HepG2 (cell line): ENCODE results near the gene SRSF1. TPM values are rescaled to one million over a fixed set of nuclear protein-coding genes. Genes with fewer than 3 reads are reported as not detected.
A peak's percentile ranks its signal among the peaks of the same experiment; 100 is the strongest.

Experiments used
- ATAC-seq: fragments of 200-7000 bp; cut with Tn5 transposase; 3 replicates; pipeline ENCODE4 v1.9.1; 2020; ENCODE audit warnings: mild to moderate bottlenecking, moderate library complexity
- BruUV-seq: library from RNA; stranded (reverse); fragments of 400-500 nt; replicated peaks from 2 replicates; lab custom pipeline; 2021; lab: Mats Ljungman, UMichigan
- CTCF ChIA-PET: fragments of 300-600 bp; formaldehyde crosslinking; extraction: SDS; loops from one replicate; lab custom pipeline; 2021; ENCODE audit warnings: low total read pairs, inconsistent platforms, low intra/inter-chr PET ratio; lab: Yijun Ruan, JAX
- POLR2A ChIA-PET: fragments of 350-600 bp; sonication (Branson Sonifier 250); formaldehyde crosslinking; loops from one replicate; lab custom pipeline; 2020; ENCODE audit warnings: antibody characterized with exemption, inconsistent platforms; lab: Yijun Ruan, JAX
- DNase-seq: peaks from one replicate; pipeline ENCODE4 v3.0.0-alpha.2; 2015; ENCODE audit warnings: low spot score
- FAIRE-seq: peaks from 3 replicates; lab custom pipeline; 2011; peaks lifted over from hg19 to GRCh38; lab: Jason Lieb, UNC
- H2AFZ ChIP-seq: one replicate; pipeline ENCODE4 v1.6.1; 2011; ENCODE audit warnings: low read length, inconsistent platforms
- H3K27ac ChIP-seq: fragments of 300-600 bp; 3 replicates; pipeline ENCODE4 v1.8.0; 2011; ENCODE audit warnings: mixed run types, mild to moderate bottlenecking, mixed read lengths, low read length, inconsistent platforms; ENCODE audit not compliant: insufficient read depth; ENCODE audit errors: extremely low read length
- H3K27me3 ChIP-seq, 2 experiments: fragments of 200-600 bp in 1 of 2; 2 replicates in 1 of 2; 3 replicates in 1 of 2; pipeline versions ENCODE4 v1.6.0 to v1.8.0; 2011; ENCODE audit warnings: low read length in 2 of 2, mild to moderate bottlenecking in 2 of 2, moderate library complexity in 2 of 2, inconsistent platforms in 1 of 2; ENCODE audit not compliant: insufficient read depth in 2 of 2, control insufficient read depth in 1 of 2
- H3K36me3 ChIP-seq, 2 experiments: fragments of 200-600 bp in 1 of 2; replicated peaks in 1 of 2; 2 replicates in 1 of 2; 3 replicates in 1 of 2; pipeline versions ENCODE4 v1.5.1 to v1.8.0; 2011; ENCODE audit warnings: low read length in 2 of 2, inconsistent platforms in 1 of 2; ENCODE audit not compliant: insufficient read depth in 2 of 2, control insufficient read depth in 1 of 2
- H3K4me1 ChIP-seq: 2 replicates; pipeline ENCODE4 v1.5.1; 2012; ENCODE audit warnings: low read length, inconsistent platforms; ENCODE audit not compliant: insufficient read depth
- H3K4me2 ChIP-seq: 2 replicates; pipeline ENCODE4 v1.6.0; 2011; ENCODE audit warnings: low read depth, low read length, inconsistent platforms
- H3K4me3 ChIP-seq, 3 experiments: fragments of 200-600 bp in 1 of 3; sonication (generic), shearing (Covaris generic) in 1 of 3; replicated peaks in 1 of 3; 2 replicates each; pipeline ENCODE4 v1.5.1; 2011 to 2016; ENCODE audit warnings: low read length in 3 of 3, inconsistent platforms in 2 of 3, low read depth in 2 of 3, mild to moderate bottlenecking in 2 of 3, control low read depth in 1 of 3, mixed read lengths in 1 of 3; ENCODE audit not compliant: insufficient read depth in 1 of 3
- H3K79me2 ChIP-seq: one replicate; pipeline ENCODE4 v1.6.1; 2011; ENCODE audit warnings: low read length, inconsistent platforms; ENCODE audit not compliant: insufficient read depth
- H3K9ac ChIP-seq: 2 replicates; pipeline ENCODE4 v1.6.0; 2011; ENCODE audit warnings: mild to moderate bottlenecking, low read depth, low read length, inconsistent platforms; ENCODE audit not compliant: insufficient read depth
- H3K9me3 ChIP-seq: 2 replicates; pipeline ENCODE4 v1.5.1; 2012; ENCODE audit warnings: mild to moderate bottlenecking, low read length
- H4K20me1 ChIP-seq: 2 replicates; pipeline ENCODE4 v1.6.0; 2011; ENCODE audit warnings: inconsistent platforms, mild to moderate bottlenecking, low read length, moderate library complexity; ENCODE audit not compliant: insufficient read depth
- EEA1 ChIP-seq: sonication (generic); formaldehyde crosslinking; IDR thresholded peaks from 2 replicates; pipeline ENCODE4 v1.5.1; 2020; ENCODE audit warnings: mild to moderate bottlenecking, missing genetic modification reagents, borderline replicate concordance
- HNF4G ChIP-seq, 2 experiments: sonication (generic) in 1 of 2; formaldehyde crosslinking in 1 of 2; IDR thresholded peaks; 2 replicates each; pipeline versions ENCODE4 v1.4.0 to v1.6.1; 2011 to 2020; ENCODE audit warnings: borderline replicate concordance in 2 of 2, low read depth in 2 of 2, mild to moderate bottlenecking in 2 of 2, low read length in 1 of 2, missing genetic modification reagents in 1 of 2, moderate library complexity in 1 of 2
- KLF16 ChIP-seq, 2 experiments: sonication (generic) in 1 of 2; formaldehyde crosslinking in 1 of 2; IDR thresholded peaks; 2 replicates each; pipeline versions ENCODE4 v1.6.1 to v1.8.0; 2016 to 2023; ENCODE audit warnings: missing genetic modification reagents in 2 of 2, missing compliant biosample characterization in 1 of 2
- POLR2AphosphoS5 ChIP-seq: IDR thresholded peaks from 2 replicates; pipeline ENCODE4 v1.6.1; 2012; ENCODE audit warnings: low read depth, low read length
- PRMT3 ChIP-seq: sonication (generic); formaldehyde crosslinking; IDR thresholded peaks from 2 replicates; pipeline ENCODE4 v1.8.1; 2022; ENCODE audit warnings: low read depth, mild to moderate bottlenecking, moderate library complexity, missing genetic modification reagents, borderline replicate concordance
- RELA ChIP-seq: sonication (generic); formaldehyde crosslinking; IDR thresholded peaks from 2 replicates; pipeline ENCODE4 v1.4.0; 2020; ENCODE audit warnings: missing genetic modification reagents
- RXRA ChIP-seq: sonication (generic); formaldehyde crosslinking; IDR thresholded peaks from 2 replicates; pipeline ENCODE4 v1.5.1; 2020; ENCODE audit warnings: missing genetic modification reagents
- SCMH1 ChIP-seq: sonication (generic); formaldehyde crosslinking; IDR thresholded peaks from 2 replicates; pipeline ENCODE4 v1.9.0; 2021; ENCODE audit warnings: missing genetic modification reagents, mild to moderate bottlenecking, borderline replicate concordance
- ZNF44 ChIP-seq: sonication (generic); formaldehyde crosslinking; IDR thresholded peaks from 2 replicates; pipeline ENCODE4 v1.5.1; 2020; ENCODE audit warnings: mild to moderate bottlenecking, missing genetic modification reagents
- ZNF468 ChIP-seq: sonication (generic); formaldehyde crosslinking; IDR thresholded peaks from 2 replicates; pipeline ENCODE4 v1.8.0; 2022; ENCODE audit warnings: mild to moderate bottlenecking, moderate library complexity, missing genetic modification reagents
- ZNF530 ChIP-seq: sonication (generic); formaldehyde crosslinking; IDR thresholded peaks from 2 replicates; pipeline ENCODE4 v1.5.0; 2020; ENCODE audit warnings: low read depth, mild to moderate bottlenecking, missing genetic modification reagents
- WGBS: methylation state at CpG from one replicate; pipeline ENCODE4 v1.1.6; 2017; ENCODE audit warnings: low lambda C conversion rate; 5-methylcytosine and 5-hydroxymethylcytosine counted together
- in situ Hi-C: cut with HindIII; loops from 2 replicates; pipeline ENCODE4 v1.10.0; 2017; ENCODE audit warnings: low pct_unique_long_range_greater_than_20kb; ENCODE audit not compliant: extremely low pct_ligation_motif_present
- intact Hi-C: fragments of 100-400 bp; cut with micrococcal nuclease; formaldehyde crosslinking; loops from one replicate; pipeline ENCODE4 v1.10.0; 2022; ENCODE audit not compliant: unreplicated experiment
- polyA plus RNA-seq, 8 experiments: library from polyadenylated mRNA; depleted of rRNA in 3 of 8; stranded (reverse) in 7 of 8; unstranded in 1 of 8; fragments of >200 nt; fragmentation: Illumina TruSeq in 4 of 8; extraction: Trizol in 4 of 8; gene quantifications; 2 replicates each; pipeline versions ENCODE4 v1.2.1 to v1.2.3, GENCODE V29; 2011 to 2016; ENCODE audit warnings: low read depth in 4 of 8, missing spikeins in 1 of 8, mixed read lengths in 1 of 8; ENCODE audit not compliant: insufficient read depth in 1 of 8
- total RNA-seq, 5 experiments: library from RNA; depleted of rRNA; stranded (reverse); fragments of >200 nt; fragmentation: Illumina TruSeq; extraction: Trizol; gene quantifications; 2 replicates each; pipeline ENCODE4 v1.2.3, GENCODE V29; 2016; ENCODE audit warnings: low read depth in 1 of 5
- TF ChIP-seq, protein P1 (sequence below): sonication (generic); formaldehyde crosslinking; IDR thresholded peaks from 2 replicates; pipeline ENCODE4 v1.5.0; 2020; ENCODE audit warnings: mild to moderate bottlenecking, missing genetic modification reagents
- TF ChIP-seq, protein P2 (sequence below): sonication (generic); formaldehyde crosslinking; IDR thresholded peaks from 2 replicates; pipeline ENCODE4 v1.4.0; 2020; ENCODE audit warnings: mild to moderate bottlenecking, low read depth, missing genetic modification reagents
- TF ChIP-seq, protein P3 (sequence below): sonication (generic); formaldehyde crosslinking; IDR thresholded peaks from 2 replicates; pipeline ENCODE4 v1.4.0; 2020; ENCODE audit warnings: missing genetic modification reagents
- TF ChIP-seq, protein P4 (sequence below), 2 experiments: sonication (generic) in 1 of 2; formaldehyde crosslinking in 1 of 2; IDR thresholded peaks; 2 replicates each; pipeline versions ENCODE4 v1.4.0 to v1.6.1; 2018 to 2020; ENCODE audit warnings: missing genetic modification reagents in 2 of 2, borderline replicate concordance in 1 of 2, low read depth in 1 of 2, mild to moderate bottlenecking in 1 of 2, missing biosample characterization in 1 of 2

The SRSF1 gene
- total and polyA plus RNA-seq, 2 of the 13 experiments (the other 11 are each of a cell fraction or from before 2014, with no cell fraction given), result 142 to 445 TPM

DNA sequence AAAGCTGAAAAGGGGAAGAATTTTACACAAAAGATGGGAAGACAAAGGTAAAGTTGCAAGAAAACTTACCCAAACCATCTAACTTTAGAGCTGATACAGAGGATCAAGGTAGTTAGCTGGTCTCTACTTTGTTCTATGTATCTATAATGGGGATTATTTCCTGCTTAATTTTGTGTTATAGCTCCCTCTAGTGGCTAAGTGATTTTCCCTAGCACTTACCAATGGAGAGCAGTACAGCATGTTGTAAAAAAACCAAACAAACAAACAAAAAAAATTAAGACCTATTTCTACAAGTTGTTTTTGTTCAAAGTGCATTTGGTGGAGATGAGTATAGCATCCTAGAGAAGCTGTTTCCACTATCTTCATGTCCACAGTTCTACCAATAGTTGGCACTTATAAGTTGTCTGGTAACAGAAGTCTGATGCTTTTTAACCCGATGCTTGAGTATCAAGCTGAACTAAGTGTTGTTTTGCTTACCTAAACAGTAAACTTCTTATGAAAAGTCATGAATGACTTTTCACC is 7.5 kb downstream of the SRSF1 start:
- Histone ChIP-seq H3K79me2 (peaks cover 24% of the 10 kb centered on the region), H3K9me3 (no peaks in the 10 kb centered on the region), H3K36me3 (peaks cover 1 to 34% of the 10 kb centered on the region in 2 experiments), H3K4me2 (no peak overlapping the region), H3K27ac (no peak overlapping the region), H3K4me1 (peaks cover 49% of the 10 kb centered on the region), H3K9ac (no peak overlapping the region), H3K4me3 (no peak overlapping the region), H3K27me3 (no peaks in the 10 kb centered on the region), H2AFZ (no peak overlapping the region), H4K20me1 (peaks cover 42% of the 10 kb centered on the region)
- intact Hi-C loops (loop anchor here (1.0 kb wide), 2 partner anchors 107 to 114 kb away; no protein-coding TSS in a partner anchor), in situ Hi-C loops (loop anchor here (5.0 kb wide), 1 partner anchor 137 kb away; no protein-coding TSS in a partner anchor)
- BruUV-seq, result no TSS peak
- FAIRE-seq (no peak), DNase-seq (peak; percentile 76), ATAC-seq (peak; percentile 49)
- WGBS, result 93% methylated on average over 1 of the region's 1 CpG
- POLR2A ChIA-PET, result interaction anchor here (1.0 to 14.7 kb wide), 9 partner anchors 7 to 148 kb away, joined by 3 to 173 read pairs (median 11); partner anchors contain the start of genes DYNLL2, SRSF1 and VEZF1
- CTCF ChIA-PET, result interaction anchor here (1.3 to 1.8 kb wide), 3 partner anchors 107 to 142 kb away, joined by 3 to 12 read pairs (median 8); no protein-coding TSS in a partner anchor
- TF ChIP-seq ZNF468 (no peak), ZNF44 (CRISPR knock-in tag) (no peak), ZNF530 (no peak), KLF16 (CRISPR knock-in tag; IDR thresholded peaks at IDR 0.05) (peak in 1 of 2 experiments; percentile 44; a peak in 1 of 4 replicates), HNF4G (IDR thresholded peaks at IDR 0.05; ENCODE audit: borderline replicate concordance, low read depth, low read length) (no peak), HNF4G (CRISPR knock-in tag; IDR thresholded peaks at IDR 0.05; ENCODE audit: borderline replicate concordance, low read depth) (no peak), EEA1 (no peak), PRMT3 (CRISPR knock-in tag) (no peak), RELA (CRISPR knock-in tag) (no peak), SCMH1 (CRISPR knock-in tag) (no peak), RXRA (CRISPR knock-in tag) (no peak), POLR2AphosphoS5 (peak; percentile 67; the same call in 1 of the 2 replicates)
- TF ChIP-seq, protein P1, sequence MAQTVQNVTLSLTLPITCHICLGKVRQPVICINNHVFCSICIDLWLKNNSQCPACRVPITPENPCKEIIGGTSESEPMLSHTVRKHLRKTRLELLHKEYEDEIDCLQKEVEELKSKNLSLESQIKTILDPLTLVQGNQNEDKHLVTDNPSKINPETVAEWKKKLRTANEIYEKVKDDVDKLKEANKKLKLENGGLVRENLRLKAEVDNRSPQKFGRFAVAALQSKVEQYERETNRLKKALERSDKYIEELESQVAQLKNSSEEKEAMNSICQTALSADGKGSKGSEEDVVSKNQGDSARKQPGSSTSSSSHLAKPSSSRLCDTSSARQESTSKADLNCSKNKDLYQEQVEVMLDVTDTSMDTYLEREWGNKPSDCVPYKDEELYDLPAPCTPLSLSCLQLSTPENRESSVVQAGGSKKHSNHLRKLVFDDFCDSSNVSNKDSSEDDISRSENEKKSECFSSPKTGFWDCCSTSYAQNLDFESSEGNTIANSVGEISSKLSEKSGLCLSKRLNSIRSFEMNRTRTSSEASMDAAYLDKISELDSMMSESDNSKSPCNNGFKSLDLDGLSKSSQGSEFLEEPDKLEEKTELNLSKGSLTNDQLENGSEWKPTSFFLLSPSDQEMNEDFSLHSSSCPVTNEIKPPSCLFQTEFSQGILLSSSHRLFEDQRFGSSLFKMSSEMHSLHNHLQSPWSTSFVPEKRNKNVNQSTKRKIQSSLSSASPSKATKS, result 0 out of 2 replicates have a peak, but pooled peaks have one; percentile 26
- TF ChIP-seq, protein P2, sequence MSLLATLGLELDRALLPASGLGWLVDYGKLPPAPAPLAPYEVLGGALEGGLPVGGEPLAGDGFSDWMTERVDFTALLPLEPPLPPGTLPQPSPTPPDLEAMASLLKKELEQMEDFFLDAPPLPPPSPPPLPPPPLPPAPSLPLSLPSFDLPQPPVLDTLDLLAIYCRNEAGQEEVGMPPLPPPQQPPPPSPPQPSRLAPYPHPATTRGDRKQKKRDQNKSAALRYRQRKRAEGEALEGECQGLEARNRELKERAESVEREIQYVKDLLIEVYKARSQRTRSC (CRISPR knock-in tag), result no peak
- TF ChIP-seq, protein P3, sequence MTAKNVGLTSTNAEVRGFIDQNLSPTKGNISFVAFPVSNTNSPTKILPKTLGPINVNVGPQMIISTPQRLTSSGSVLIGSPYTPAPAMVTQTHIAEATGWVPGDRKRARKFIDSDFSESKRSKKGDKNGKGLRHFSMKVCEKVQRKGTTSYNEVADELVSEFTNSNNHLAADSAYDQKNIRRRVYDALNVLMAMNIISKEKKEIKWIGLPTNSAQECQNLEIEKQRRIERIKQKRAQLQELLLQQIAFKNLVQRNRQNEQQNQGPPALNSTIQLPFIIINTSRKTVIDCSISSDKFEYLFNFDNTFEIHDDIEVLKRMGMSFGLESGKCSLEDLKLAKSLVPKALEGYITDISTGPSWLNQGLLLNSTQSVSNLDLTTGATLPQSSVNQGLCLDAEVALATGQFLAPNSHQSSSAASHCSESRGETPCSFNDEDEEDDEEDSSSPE (CRISPR knock-in tag), result 0 out of 2 replicates have a peak, but pooled peaks have one; percentile 14
- TF ChIP-seq, protein P4, sequence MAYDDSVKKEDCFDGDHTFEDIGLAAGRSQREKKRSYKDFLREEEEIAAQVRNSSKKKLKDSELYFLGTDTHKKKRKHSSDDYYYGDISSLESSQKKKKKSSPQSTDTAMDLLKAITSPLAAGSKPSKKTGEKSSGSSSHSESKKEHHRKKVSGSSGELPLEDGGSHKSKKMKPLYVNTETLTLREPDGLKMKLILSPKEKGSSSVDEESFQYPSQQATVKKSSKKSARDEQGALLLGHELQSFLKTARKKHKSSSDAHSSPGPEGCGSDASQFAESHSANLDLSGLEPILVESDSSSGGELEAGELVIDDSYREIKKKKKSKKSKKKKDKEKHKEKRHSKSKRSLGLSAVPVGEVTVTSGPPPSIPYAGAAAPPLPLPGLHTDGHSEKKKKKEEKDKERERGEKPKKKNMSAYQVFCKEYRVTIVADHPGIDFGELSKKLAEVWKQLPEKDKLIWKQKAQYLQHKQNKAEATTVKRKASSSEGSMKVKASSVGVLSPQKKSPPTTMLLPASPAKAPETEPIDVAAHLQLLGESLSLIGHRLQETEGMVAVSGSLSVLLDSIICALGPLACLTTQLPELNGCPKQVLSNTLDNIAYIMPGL (CRISPR knock-in tag; IDR thresholded peaks at IDR 0.05; ENCODE audit: borderline replicate concordance in 1 of 2, low read depth in 1 of 2), result peak in 1 of 2 experiments; percentile 29; a peak in 1 of 4 replicates
